ENCODE data around the gene ENOSF1. TPM values are rescaled to one million over a fixed set of nuclear protein-coding genes. Genes with fewer than 3 reads are reported as not detected.

Gene ENOSF1
- total RNA-seq, 1 donor from 2014 or later, result 53.5 TPM

GRCh38 chr18:644395-645004 is 67.9 kb downstream of the ENOSF1 start:
- no peaks in the 10 kb centered on the region for H3K27me3 ChIP-seq
- no peaks in the 10 kb centered on the region for H3K4me1 ChIP-seq
- H3K36me3 ChIP-seq, result no peaks in the 10 kb centered on the region
- intact Hi-C loops (cut with DNase I), result no loop called here
- no peak for DNase-seq (ENCODE audit: extremely low spot score in 2 of 2)
- no peak overlapping the region for H3K4me3 ChIP-seq
- no peak overlapping the region for H3K27ac ChIP-seq
- H3K9me3 ChIP-seq, result no peaks in the 10 kb centered on the region
- TF ChIP-seq, protein P1, sequence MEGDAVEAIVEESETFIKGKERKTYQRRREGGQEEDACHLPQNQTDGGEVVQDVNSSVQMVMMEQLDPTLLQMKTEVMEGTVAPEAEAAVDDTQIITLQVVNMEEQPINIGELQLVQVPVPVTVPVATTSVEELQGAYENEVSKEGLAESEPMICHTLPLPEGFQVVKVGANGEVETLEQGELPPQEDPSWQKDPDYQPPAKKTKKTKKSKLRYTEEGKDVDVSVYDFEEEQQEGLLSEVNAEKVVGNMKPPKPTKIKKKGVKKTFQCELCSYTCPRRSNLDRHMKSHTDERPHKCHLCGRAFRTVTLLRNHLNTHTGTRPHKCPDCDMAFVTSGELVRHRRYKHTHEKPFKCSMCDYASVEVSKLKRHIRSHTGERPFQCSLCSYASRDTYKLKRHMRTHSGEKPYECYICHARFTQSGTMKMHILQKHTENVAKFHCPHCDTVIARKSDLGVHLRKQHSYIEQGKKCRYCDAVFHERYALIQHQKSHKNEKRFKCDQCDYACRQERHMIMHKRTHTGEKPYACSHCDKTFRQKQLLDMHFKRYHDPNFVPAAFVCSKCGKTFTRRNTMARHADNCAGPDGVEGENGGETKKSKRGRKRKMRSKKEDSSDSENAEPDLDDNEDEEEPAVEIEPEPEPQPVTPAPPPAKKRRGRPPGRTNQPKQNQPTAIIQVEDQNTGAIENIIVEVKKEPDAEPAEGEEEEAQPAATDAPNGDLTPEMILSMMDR (IDR thresholded peaks at IDR 0.05), result no peak
- TF ChIP-seq POLR2AphosphoS5 (IDR thresholded peaks at IDR 0.05; ENCODE audit: insufficient read depth in 1 of 2, low read depth in 1 of 2) (no peak), POLR2A (IDR thresholded peaks at IDR 0.05) (no peak)

DNA sequence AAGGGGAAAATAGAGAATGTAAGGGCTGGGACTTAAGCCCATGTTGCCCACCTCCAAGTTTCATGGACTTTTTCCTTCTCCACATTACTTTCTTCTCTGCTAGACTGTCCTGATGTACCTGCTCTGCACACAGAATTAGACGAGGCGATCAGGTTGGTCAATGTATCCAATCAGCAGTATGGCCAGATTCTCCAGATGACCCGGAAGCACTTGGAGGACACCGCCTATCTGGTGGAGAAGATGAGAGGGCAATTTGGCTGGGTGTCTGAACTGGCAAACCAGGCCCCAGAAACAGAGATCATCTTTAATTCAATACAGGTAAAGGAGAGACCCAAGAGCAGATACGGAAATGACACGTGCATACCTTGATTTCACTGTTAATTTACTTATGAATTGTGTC is 71.2 kb downstream of the ENOSF1 start:
- intact Hi-C loops (cut with DNase I), result no loop called here
- H3K9me3 ChIP-seq, result no peaks in the 10 kb centered on the region
- TF ChIP-seq, protein P1 (IDR thresholded peaks at IDR 0.05), result no peak
- TF ChIP-seq POLR2AphosphoS5 (IDR thresholded peaks at IDR 0.05; ENCODE audit: insufficient read depth in 1 of 2, low read depth in 1 of 2), result no peak
- no peaks in the 10 kb centered on the region for H3K27me3 ChIP-seq
- H3K36me3 ChIP-seq, result no peaks in the 10 kb centered on the region
- no peak overlapping the region for H3K27ac ChIP-seq
- H3K4me3 ChIP-seq, result no peak overlapping the region
- DNase-seq (ENCODE audit: extremely low spot score in 2 of 2), result no peak
- H3K4me1 ChIP-seq, result no peaks in the 10 kb centered on the region

DNA sequence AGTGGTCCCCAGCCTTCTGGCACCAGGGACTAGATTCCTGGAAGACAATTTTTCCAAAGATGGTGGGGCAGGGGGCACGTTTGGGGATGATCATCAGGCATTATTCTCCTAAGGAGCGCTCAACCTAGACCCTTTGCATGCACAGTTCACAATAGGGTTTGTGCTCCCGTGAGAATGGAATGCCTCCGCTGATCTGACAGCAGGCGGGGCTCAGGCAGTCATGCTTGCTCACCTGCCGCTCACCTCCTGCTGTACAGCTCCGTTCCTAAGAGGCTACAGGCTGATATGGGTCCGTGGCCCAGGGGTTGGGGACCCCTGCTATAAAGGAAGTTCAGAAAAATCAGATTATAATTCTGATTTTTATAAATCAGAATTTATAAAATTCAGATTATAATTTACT is 77.3 kb downstream of the ENOSF1 start:
- Histone ChIP-seq H3K27me3 (no peaks in the 10 kb centered on the region), H3K27ac (no peak overlapping the region), H3K4me3 (no peak overlapping the region), H3K4me1 (no peaks in the 10 kb centered on the region), H3K36me3 (no peaks in the 10 kb centered on the region), H3K9me3 (no peaks in the 10 kb centered on the region)
- intact Hi-C loops (cut with DNase I), result no loop called here
- TF ChIP-seq, protein P1 (IDR thresholded peaks at IDR 0.05), result no peak
- TF ChIP-seq POLR2AphosphoS5 (IDR thresholded peaks at IDR 0.05; ENCODE audit: insufficient read depth in 1 of 2, low read depth in 1 of 2), result no peak
- no peak for TF ChIP-seq POLR2A (IDR thresholded peaks at IDR 0.05)
- no peak for DNase-seq (ENCODE audit: extremely low spot score in 2 of 2)

GRCh38 chr18:634551-635045 is 77.8 kb downstream of the ENOSF1 start:
- Histone ChIP-seq H3K27me3 (no peaks in the 10 kb centered on the region), H3K4me3 (no peak overlapping the region), H3K36me3 (no peaks in the 10 kb centered on the region), H3K9me3 (no peaks in the 10 kb centered on the region), H3K4me1 (no peaks in the 10 kb centered on the region), H3K27ac (no peak overlapping the region)
- DNase-seq (ENCODE audit: extremely low spot score in 2 of 2), result no peak
- no peak for TF ChIP-seq POLR2AphosphoS5 (IDR thresholded peaks at IDR 0.05; ENCODE audit: insufficient read depth in 1 of 2, low read depth in 1 of 2)
- TF ChIP-seq POLR2A (IDR thresholded peaks at IDR 0.05), result no peak
- TF ChIP-seq, protein P1 (IDR thresholded peaks at IDR 0.05), result no peak
- intact Hi-C loops (cut with DNase I), result no loop called here

GRCh38 chr18:631560-631959 is 80.9 kb downstream of the ENOSF1 start:
- H3K27me3 ChIP-seq, result no peaks in the 10 kb centered on the region
- no peaks in the 10 kb centered on the region for H3K4me1 ChIP-seq
- DNase-seq (ENCODE audit: extremely low spot score in 2 of 2), result no peak
- TF ChIP-seq POLR2A (IDR thresholded peaks at IDR 0.05) (no peak), POLR2AphosphoS5 (IDR thresholded peaks at IDR 0.05; ENCODE audit: insufficient read depth in 1 of 2, low read depth in 1 of 2) (no peak)
- TF ChIP-seq, protein P1 (IDR thresholded peaks at IDR 0.05), result no peak
- H3K36me3 ChIP-seq, result no peaks in the 10 kb centered on the region
- intact Hi-C loops (cut with DNase I), result no loop called here
- H3K4me3 ChIP-seq, result no peak overlapping the region
- no peaks in the 10 kb centered on the region for H3K9me3 ChIP-seq
- no peak overlapping the region for H3K27ac ChIP-seq
